Measurements from ENCODE around the gene SVOP. TPM values are rescaled to one million over a fixed set of nuclear protein-coding genes. Genes with fewer than 3 reads are reported as not detected.

Gene SVOP
- total RNA-seq, 4 donors from 2014 or later = not detected

- no peak for TF ChIP-seq CTCF (IDR thresholded peaks at IDR 0.05; ENCODE audit: low read depth)
Observed at GRCh38 chr12:108948367-108948766, 72.5 kb downstream of the SVOP start.

- TF ChIP-seq CTCF (IDR thresholded peaks at IDR 0.05; ENCODE audit: low read depth) = no peak
Observed at GRCh38 chr12:108947097-108947496, 73.8 kb downstream of the SVOP start.

- TF ChIP-seq CTCF (IDR thresholded peaks at IDR 0.05; ENCODE audit: low read depth) = no peak
Observed at GRCh38 chr12:108940138-108940537, 80.7 kb downstream of the SVOP start.

DNA sequence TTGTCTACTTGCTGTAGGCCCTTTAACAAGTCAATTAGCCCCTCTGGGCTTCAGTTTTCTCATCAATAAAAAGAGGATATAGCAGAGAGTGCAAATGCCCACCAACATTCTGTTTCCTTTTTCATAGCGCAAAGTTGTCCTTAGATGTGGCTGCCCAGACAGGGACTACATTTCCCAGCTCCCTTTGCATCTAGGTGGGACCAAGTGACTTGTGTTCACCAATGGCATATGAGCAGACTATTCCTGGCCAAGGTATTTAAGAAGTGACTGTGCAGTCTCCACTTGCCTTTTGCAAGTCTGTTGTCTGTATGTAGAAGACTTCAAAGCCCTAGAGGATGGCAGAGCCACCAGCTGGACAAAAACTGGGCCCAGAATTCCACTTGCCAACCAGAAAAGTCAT lies 81.3 kb downstream of the SVOP start:
- no peak for TF ChIP-seq CTCF (IDR thresholded peaks at IDR 0.05; ENCODE audit: low read depth)

DNA sequence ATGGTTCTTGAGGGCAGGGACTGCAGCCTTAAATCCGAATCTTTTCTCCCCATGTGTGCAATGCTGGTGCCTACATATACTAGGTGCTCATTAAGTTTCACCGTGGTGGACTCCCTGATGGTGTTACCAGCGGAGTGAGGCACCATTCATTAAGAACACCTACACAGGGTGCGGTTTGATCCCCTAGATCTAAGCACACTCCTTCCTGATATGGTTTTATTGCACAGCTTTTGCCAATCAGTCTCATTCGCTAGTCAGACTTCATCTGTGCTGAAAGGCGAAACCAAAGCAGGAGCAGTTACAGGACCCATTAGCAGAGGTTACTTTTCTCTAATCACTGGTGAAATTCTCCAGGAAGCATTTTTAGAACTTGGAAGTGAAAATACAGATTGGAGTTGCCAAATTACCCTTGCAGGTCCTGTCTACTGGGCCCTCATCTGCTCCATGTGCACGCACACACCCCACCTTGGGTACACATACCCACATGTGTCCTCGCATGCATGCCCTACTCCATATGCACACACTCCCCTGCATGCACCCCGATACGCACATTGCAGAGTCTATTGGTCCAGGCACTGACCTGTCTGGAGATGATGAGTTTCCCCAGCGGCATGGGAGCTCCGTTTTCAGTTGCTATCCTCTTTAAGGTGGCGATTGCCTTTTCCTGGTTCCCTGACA lies 82.5 kb downstream of the SVOP start:
- no peak for TF ChIP-seq CTCF (IDR thresholded peaks at IDR 0.05; ENCODE audit: low read depth)

DNA sequence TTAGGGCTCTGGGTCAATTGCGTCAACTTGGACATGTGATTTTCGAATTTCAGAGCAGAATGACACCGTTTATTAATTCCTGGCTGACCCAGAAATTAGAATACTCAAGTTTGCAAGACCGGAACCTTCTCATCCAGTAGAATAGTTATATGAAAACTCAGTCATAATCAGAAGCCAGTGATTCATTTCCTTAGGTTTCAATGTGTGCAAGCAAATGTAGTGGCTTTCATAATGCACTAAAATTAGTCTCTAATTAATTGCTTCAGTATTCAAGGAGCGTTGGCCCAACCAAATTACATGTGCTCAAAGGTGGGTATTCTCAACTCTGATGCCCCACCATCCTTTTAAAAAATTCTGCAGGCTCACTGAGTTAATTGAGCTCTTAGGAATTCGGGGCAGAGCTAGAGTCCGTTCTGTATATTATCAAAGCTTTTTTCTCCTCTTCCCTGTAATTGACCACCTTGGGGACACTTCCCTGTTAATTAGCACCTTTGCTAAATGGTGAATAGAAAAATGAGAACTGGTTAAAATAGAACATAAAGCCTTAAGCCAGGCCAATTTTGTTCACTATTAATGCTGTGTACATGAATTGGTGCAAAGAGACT lies 85.6 kb downstream of the SVOP start:
- TF ChIP-seq CTCF (IDR thresholded peaks at IDR 0.05; ENCODE audit: low read depth) = no peak

DNA sequence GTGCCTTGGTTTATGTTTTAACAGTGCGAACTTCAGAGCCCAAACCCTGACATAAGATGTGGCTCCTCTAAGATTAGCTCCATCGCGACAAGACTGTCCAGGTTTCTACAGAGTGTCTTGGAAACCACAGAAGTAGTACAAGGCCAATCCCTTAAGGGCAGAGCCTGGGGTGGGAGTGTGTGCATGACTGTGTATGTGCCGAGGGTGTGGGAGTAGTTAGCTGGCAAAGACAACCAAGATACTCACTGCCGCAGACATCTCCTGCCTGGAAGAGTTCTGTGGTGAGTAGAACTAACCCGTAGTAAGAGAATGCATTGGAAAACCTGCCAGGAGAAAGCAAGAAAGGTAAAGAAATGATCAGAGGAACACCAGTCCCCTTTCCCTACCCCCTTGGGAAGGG lies 86.9 kb downstream of the SVOP start:
- TF ChIP-seq CTCF (IDR thresholded peaks at IDR 0.05; ENCODE audit: low read depth) = no peak

All from subcutaneous adipose tissue (tissue), 4 donors.